Tongue (tissue), 2 donors: ENCODE measurements around the gene S100A5. TPM values are rescaled to one million over a fixed set of nuclear protein-coding genes. Genes with fewer than 3 reads are reported as not detected.
A peak's percentile ranks its signal among the peaks of the same experiment; 100 is the strongest.
"Not testable (repeated sequence)": the region's sequence is repeated elsewhere in the genome, so short reads cannot be mapped to it uniquely, and the experiment has no call there.

Experiments used
- DNase-seq: peaks from one replicate; pipeline ENCODE4 v3.0.0-alpha.2; 2015
- total RNA-seq: library from RNA; depleted of rRNA; stranded (reverse); fragments of >200 nt; gene quantifications from one replicate; pipeline ENCODE4 v1.2.3, GENCODE V29; 2014

Gene S100A5
- total RNA-seq, 1 donor from 2014 or later: not detected

DNA sequence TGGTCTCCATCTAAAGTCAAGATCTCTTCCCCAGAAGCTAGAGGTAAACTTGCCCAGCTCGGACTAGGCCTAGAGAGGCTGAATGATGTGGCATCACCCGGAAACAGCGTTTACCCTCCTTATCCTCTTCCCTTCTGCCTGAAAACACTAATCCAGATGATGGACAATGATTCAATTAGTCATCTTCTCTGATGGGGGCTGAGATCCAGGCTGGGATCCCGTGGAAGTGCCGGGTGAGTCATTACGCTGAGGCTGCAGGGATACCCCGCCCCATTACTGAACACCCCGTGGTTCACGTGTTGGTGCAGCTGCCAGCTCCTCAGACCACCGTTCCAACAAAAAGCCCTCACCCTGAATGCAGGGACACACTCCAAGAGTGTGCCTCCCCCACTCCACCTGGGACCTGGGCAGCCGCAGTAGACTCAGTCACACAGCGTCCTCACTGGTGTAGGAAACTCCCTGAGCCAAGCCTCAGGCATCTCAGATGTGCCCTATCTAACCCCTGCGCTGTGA, 7.0 kb downstream of the S100A5 start:
- peak; percentile 39 for DNase-seq

DNA sequence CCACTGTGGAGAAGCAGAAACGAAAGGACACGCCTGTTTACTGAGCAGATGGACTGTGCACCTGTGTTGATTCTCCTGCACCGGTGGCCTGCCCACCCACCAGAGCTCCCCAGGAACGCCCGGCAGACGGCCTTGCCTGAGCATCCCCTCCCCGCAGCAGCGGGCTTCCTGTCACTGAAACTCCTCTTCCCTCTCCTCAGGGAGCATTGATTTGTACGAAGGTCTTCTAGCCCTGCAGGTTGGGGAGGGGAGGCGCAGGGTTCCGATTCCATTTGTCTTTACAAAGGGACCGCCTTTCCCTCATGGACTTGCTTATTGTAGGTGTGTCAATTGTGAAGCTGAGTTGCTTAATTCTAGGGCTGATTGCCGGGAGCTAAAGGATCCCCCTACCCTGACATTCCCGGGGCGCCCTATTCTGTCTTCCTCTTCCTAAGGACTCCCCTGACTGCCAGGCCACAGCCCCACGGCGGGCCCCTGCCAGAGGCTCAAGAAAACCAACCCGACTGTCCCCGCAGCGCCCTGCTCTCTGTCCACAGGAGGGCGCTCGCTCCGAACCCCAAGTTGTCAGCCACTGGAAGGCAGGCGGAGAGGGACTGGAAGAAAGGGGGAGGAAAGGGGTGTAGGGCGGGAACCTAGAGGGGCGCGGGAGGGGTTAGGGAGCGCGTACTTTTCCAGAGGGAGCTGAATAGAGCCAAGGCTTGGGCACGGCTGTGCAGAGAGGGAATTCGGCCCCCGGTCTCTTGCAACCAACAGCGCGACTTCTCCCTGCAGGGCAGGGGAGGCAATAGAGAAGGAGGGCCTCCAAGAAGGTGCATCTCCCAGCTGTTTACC, 7.8 kb downstream of the S100A5 start:
- DNase-seq: peak; percentile 96

DNA sequence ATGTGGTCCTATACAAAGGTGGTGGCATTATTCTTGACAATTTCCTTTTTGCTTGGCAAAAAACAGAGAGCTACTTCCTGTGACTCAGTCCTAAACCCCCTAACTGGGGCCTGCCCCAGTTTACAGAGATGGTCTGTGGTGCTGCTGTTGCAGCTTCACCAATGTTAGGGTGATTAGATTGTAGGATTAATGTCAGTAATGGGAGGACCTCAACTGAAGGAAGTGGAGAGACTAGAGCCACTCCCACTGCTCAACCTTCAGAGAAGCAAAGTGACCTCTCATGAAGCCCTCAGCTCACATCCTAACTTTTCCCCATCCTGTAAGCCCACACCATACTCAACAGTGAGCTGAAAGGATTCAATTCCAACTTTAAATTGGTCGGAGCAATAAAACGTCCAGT, 8.6 kb downstream of the S100A5 start:
- no peak for DNase-seq

DNA sequence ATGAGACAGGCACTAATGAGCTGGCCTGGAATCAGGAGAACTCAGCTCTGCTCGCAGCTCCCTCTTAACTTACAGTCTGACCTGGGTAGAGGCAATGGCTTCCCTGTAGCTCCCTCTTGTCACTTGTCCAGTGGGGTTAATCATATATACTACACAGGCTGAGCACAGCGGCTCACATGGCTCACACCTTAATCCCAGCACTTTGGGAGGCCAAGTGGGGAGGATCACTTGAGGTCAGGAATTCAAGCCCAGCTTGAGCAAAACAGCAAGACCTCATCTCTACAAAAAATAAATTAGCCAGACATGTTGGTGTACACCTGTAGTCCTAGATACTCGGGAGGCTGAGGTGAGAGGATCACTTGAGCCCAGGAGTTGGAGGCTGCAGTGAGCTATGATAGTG, 9.1 kb downstream of the S100A5 start:
- DNase-seq: no peak

DNA sequence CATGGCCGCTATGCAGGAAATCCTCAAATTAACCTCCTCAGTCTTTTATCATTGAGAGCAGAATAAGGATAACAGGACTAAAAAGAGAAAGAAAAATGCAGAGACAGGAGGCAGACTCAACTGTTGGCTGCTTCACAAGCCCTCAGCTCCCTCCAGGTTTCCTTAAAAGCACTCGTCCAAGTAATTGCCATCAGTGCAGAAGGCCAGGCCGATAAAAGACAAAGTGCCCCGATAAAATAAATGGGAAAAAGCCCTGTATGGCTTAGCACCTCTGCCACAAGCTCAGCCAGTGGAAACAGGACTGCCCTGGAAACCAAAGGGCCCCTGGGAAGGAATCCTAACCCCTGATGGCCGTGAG, 13.1 kb downstream of the S100A5 start:
- no peak for DNase-seq

DNA sequence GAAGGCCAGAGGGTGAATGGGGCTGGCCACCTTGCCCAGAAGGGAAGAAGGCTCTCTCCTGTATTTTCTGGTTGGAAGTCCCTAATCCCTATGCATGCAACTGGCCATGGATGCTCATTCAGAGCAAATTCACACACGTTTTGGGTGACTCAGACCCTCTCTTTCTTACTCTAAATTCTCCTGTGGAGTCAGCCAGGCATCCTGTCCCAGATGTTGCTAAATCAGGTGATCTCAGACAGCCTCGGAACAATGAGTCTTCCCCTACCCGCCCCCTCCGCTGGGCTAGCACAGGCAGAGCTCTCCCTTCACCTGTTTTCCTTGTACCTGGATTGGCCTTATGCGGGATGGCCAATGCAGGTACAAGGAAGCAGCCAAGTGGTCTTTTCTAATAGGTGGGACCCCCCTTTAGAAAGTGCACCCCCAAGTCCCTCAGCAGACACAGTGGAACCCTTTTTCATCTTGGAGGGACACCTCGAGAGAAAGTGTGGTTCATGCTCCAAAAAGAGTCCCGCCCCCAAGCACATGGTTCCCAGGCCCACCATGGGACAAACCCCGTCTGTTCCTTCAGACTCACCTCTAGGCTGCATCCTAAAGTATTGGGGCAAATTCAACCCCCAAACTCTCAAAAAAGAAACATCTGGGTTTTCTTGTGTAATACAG, 13.6 kb downstream of the S100A5 start:
- DNase-seq: no peak

DNA sequence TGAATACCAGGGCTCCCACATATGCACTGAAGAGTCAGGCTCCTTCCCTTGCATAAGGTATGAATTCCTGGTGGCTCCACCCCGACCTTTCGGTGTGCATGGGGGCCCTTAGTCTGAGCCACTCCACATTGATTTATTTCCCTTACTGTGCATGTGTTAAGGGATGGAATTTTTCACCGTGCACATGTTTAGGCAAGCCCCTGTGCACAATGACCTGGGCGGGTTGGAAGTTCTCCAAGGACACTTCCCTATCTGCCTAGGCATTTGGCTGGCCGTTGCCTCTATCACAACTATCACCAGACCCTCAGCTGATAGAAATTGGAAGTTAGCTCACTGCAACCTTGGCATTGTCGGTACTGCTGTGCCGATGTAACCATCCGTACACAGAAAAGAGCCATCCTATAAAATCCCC, 14.6 kb downstream of the S100A5 start:
- no peak for DNase-seq

DNA sequence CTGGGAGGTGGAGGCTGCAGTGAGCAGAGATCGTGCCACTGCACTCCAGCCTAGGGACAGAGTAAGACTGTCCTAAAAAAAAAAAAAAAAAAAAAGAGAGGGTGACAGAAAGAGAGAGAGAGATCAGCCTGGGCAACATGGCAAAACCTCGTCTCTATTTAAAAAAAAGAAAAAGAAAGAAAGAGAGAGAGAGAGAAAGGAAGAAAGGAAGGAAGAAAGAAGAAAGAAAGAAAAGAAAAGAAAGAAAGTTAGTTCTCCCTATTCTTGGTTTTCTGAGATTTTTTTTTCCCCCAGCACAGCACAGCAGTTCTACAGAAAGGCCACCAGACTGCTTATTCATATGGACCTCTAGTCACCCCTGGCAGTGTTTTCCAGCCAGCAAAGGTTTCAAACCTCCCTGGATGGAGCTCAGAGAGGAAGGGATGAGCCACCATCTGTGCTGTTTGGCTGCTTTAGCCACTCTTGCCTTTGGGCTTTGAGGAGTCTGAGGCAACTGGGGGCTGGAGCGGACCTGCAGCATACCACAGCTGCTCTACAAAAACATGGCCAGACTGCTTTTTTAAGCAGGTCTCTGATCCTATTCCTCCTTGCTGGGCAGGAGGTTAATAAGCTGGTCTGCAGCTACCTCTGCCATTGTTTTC, 15.5 kb downstream of the S100A5 start:
- no peak for DNase-seq

DNA sequence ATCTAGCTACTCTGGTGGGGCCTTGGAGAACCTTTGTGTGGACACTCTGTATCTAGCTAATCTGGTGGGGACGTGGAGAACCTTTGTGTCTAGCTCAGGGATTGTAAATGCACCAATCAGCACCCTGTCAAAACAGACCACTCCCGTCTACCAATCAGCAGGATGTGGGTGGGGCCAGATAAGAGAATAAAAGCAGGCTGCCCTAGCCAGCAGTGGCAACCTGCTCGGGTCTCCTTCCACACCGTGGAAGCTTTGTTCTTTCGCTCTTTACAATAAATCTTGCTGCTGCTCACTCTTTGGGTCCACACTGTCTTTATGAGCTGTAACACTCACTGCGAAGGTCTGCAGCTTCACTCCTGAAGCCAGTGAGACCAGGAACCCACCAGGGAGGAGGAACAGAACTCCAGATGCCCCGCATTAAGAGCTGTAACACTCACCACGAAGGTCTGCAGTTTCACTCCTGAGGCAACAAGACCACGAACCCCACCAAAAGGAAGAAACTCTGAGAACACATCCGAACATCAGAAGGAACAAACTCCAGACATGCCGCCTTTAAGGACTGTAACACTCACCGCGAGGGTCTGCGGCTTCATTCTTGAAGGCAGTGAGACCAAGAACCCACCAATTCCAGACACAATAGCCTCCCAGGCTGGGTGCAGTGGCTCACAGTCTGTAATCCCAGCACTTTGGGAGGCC, 18.2 kb downstream of the S100A5 start:
- DNase-seq: not testable (repeated sequence)

DNA sequence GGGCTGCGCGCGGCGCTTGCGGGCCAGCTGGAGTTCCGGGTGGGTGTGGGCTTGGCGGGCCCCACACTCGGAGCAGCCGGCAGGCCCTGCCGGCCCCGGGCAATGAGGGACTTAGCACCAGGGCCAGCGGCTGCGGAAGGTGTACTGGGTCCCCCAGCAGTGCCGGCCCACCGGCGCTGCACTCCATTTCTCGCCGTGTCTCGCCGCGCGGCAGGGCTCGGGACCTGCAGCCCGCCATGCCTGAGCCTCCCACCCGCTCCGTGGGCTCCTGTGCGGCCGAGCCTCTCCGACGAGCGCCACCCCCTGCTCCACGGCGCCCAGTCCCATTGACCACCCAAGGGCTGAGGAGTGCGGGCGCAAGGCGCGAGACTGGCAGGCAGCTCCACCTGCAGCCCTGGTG, 18.9 kb downstream of the S100A5 start:
- not testable (repeated sequence) for DNase-seq

DNA sequence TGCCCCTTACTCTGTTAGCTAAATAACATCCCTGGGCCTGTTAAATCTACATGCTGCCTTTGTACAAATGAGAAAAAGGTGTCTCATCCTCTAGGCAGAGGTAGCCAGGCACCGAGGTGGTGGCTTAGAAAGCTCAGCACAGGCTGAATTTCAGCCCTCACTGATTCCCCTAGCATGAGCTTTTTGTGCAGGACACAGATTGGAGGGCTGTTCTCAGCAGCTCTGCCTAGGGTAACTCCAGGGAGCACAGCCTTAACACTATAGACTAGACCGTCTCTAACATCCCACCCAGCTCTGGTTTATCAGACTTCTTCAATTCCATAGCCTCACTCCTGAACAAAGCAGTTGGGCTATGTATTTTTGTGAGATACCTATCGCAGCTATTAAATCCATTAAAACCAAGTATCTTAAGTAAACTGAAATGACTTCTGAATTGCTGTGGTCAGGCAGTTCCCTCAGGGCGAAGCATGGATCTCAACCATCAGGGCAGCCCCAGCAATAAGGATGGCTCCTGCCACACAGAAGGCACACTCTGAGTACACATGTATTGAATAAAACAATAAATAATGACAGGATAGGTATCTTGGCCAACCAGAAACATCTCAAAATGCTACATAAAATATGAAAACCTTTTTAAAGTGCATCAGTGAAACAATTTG, 19.8 kb downstream of the S100A5 start:
- no peak for DNase-seq

DNA sequence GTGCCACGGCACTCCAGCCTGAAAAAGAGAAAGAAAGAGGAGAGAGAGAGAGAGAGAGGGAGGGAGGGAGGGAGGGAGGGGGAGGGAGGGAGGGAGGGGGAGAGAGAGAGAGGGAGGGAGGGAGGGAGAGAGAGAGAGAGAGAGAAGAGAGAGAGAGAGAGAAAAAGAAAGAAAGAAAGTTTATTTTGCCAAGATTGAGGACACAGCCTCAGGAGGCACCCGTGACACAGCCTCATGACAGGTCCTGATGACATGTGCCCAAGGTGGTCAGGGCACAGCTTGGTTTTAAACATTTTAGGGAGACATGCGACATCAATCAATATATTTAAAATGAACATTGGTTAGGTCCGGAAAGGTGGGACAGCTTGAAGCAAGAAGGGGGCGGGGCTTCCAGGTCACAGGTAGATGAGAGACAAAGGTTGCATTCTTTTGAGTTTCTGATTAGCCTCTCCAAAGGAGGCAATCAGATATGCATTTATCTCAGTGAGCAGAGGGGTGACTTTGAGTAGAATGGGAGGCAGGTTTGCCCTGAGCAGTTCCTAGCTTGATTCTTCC, 20.5 kb downstream of the S100A5 start:
- not testable (repeated sequence) for DNase-seq

DNA sequence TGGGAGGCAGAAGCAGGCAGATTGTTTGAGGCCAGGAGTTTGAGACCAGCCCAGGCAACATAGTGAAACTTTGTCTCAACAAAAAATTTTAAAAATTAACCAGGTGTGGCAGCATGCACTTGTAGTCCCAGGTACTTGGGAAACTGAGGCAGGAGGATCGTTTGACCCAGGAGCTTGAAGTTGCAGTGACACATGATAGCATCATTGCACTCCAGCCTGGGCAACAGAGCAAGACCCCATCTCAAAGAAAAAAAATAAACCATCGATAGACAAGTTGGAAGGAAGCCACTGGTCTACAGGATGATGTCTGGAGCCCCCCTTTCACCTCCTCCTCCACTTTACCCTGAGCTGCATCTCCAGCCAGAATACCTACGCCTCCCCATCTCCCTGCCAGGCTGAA, 21.5 kb downstream of the S100A5 start:
- DNase-seq: no peak

DNA sequence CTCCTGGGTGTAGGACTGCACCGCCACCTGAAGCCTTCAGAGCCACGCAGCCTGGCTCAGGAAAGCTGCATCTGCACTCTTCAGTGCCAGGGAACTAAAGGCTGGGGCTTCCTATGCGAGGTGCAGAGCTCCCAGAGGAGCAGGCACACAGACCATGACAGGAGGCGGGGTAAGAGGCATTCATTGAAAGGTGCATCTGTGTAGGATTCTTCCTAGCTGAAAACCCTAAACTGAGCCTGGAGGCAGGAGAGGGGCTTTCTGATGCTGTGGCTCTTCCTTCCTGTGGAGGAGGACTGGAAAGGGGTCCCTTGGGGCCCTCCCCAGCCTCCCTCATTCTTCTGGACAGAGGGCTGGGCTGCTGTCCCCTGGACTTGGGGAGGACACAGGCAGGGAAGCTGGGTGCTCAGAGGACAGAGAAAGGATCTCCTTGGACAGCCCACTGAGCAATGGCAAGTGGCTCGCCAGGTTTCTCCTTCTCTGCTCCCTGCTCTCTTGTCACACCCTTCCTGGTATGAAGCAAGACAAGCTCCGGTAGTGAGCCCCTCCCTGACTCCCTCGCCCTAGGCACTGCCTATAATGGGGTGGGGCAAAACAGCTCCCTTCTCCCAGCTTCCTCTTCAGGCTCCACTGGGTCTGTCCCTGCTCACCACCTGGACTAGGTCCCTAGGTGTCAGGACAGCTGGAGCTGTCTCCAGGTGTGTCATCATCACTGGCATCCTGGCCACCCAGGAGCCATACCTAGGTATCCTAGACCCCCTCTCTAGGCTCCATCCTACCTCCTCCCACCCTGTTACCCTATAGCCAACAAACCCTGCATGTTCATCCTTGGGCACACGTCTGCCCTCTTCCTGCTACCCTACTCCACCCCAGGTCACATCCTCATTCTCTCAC, 25.0 kb downstream of the S100A5 start:
- DNase-seq: no peak

DNA sequence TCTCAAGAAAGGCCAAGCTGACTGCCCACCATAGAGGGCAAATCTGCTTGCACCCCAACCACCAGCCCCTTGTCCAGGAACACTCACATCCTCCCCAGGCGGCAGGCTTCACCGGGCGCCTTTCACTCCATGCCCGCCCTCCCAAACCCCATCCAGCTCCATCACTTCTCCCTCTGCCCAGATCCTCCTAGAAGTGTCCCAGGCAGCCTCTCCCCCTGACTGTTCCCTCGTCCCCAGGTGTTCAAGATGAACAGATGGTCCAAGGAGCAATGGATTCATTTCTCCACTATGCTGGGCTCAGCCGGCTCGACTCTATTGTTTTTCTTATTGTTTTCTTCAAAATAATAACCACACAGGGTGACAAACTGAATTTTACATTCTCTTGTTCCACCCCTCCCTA, 27.1 kb downstream of the S100A5 start:
- DNase-seq: no peak

DNA sequence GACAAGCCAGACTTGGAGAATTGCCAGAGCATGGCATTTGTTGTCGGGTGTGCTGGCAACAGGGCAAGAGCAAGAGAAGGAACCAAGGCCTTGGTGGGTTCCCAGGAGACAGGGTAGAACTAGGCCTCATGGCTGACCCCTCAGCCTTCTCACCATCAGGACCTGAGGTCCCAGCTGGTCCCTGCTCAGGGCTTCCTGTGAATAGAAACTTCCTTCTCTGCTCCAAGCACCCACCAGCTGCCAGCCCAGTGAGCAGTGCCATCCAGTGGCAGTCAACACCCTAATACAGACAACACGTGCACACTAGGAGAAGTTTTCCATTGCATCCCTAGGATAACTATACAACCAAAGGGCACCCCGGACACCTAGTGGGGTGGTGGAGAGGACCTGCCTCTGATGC, 27.7 kb downstream of the S100A5 start:
- peak; percentile 25 for DNase-seq

DNA sequence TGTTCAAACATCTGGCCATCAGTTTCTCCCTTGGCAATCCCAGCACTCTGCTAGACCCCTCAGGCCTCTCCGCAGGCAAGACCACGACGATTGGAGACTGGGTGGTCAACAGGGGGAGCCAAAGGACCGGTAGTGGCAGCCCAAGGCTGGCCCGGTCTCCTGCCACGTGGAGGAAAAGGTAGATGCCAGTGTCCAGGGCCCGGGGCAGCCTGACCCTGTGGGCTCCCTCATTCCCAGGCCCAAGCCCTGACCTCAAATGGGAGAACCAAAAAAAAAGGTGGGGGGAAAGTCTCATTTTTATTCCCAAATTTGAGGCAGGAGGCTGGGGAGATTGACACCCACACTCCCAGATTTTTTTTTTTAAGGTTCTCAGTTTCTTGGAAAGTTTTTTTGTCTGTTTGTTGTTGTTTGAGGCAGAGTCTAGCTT, 29.7 kb downstream of the S100A5 start:
- DNase-seq: peak; percentile 89

DNA sequence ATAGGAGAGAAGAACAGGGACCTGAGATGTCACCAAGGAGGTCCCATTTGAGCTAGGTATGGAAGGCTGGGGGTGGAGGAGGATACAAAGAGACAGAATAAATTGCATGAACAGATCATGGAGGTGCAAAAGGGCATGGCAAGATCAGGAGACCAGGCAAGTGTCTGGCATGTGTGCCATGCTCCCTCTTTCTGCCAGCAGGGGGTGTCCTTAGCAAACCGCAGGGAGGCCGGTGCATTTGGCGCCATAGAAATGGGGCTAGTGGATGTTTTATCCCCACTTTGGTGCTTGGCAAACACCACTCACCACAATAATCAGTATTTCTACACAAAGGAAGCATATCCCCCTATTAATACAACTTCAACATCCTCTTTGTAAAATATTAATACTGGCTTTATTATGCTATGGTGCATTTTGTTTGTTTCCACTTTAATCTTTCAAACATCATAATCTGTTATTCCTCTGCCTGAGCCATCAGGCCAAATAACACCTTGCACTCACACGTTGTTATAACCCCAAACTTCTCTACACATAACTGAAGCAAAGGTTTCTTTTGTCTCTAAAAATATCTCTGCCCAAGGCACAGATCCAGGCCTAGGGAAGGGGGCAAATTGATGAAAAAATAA, 30.9 kb downstream of the S100A5 start:
- peak; percentile 33 for DNase-seq

DNA sequence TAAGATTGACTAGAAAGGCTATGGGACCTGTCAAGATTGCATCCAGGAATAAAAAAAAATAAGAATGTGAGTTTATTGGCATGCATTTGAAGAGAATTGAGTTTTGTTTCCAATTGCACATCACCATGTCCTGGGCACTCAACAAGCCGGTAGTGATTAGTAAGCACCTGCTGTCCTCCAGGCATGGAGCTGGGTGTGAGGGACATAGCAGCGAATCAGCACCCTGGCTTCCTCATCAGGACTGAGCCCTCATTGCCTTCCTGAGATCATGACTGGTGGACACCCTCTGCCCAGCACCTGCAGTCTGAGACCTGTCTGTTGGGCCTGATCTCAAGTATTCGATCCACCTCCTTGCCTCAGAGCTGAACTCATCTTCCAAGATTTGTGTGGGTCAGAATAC, 31.7 kb downstream of the S100A5 start:
- DNase-seq: no peak

DNA sequence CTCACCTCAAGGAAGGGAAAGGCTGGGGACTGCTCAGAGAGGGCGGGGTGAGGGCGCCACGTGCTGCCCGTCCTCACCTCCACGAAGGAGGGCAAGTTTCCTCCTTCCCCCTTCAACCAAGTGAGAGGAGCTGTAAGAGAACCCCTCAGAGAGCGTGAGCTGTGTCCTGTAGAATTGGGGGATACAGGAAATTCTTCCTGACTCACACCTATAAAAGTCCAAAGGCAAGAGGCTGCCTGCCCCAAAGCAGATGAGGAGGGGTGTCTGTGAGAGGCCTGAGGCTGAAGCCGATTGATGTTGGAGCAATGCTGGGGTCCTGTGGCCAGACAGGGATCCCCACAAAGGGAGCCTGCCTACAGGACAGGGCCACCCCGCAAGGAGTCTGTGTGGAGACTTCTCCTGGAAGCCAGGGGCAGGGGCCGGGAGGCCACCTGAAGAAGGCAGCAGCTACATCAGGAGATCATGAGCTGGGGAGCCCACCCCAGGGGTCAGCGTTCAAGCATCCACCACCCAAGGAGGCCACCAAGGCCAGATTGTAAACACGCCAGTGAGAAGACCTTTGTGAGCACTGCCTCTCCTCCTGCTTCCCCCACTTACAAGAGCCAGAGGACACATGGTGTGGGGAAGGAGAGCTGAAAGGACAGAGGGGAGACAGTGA, 32.7 kb downstream of the S100A5 start:
- DNase-seq: no peak
